GM12892 (cell line): ENCODE data around the gene DTD2.

Source experiments
- POLR2A ChIP-seq: IDR thresholded peaks from 2 replicates; pipeline ENCODE4 v1.6.1; 2011; ENCODE audit warnings: low read depth, low read length, control low read depth
- POLR2AphosphoS5 ChIP-seq: IDR thresholded peaks from 2 replicates; pipeline ENCODE4 v1.6.1; 2011; ENCODE audit warnings: low read depth, low read length, control low read depth
- TAF1 ChIP-seq: IDR thresholded peaks from 2 replicates; pipeline ENCODE4 v1.6.1; 2011; ENCODE audit warnings: low read depth, mild to moderate bottlenecking, control low read depth, low read length, borderline replicate concordance

DNA sequence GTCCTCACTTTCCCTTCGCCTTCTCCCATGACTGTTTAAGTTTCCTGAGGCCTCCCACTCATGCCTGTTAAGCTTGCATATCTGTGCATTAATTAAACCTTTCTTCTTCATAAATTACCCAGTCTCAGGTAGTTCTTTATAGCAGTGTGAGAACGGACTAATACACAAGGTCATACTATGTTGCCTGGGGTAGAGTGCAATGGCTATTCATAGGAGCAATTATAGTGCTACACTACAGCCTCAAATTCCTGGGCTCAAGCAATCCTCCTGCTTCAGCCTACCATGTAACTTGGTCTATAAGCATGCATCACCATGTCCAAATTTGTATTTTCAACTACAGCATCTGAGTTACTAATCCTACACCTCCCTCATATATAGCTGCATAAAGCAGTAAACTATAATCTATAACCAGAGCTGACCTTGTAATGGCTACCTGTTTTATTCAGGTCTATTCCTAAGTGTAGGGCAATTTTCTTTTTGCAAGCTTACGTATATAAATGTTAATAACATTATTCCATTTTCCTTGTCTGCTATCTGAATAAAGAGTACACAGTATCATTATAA, 55.9 kb downstream of the DTD2 start:
- TF ChIP-seq POLR2A, result no peak
- TF ChIP-seq TAF1, result no peak
- TF ChIP-seq POLR2AphosphoS5, result no peak
